Stimulated activated naive CD8-positive, alpha-beta T cell treated with anti-CD3 and anti-CD28 coated beads, Interleukin-15, amount 100 ng/mL, for 72 hours (primary cell): ENCODE results near the gene DYNLL1.
"Not testable (repeated sequence)": the region's sequence is repeated elsewhere in the genome, so short reads cannot be mapped to it uniquely, and the experiment has no call there.

ENCODE experiments used
- ATAC-seq: fragments of 150-1000 bp; cut with Tn5 transposase; 2 replicates; pipeline ENCODE4 v1.10.0; 2021; ENCODE audit warnings: mild to moderate bottlenecking, moderate library complexity
- DNase-seq, 2 donors: peaks; one replicate each; pipeline ENCODE4 v3.0.0; 2021 to 2022
- H3K27ac Mint-ChIP-seq, 2 donors: one replicate each; pipeline ENCODE4 v1.8.0; 2022; ENCODE audit warnings: mild to moderate bottlenecking in 2 of 2, mixed read lengths in 2 of 2, moderate library complexity in 2 of 2
- H3K27me3 Mint-ChIP-seq: one replicate; pipeline ENCODE4 v1.8.0; 2022; ENCODE audit warnings: mixed read lengths
- H3K4me1 Mint-ChIP-seq: one replicate; pipeline ENCODE4 v1.8.0; 2022; ENCODE audit warnings: mild to moderate bottlenecking, mixed read lengths
- H3K4me3 Mint-ChIP-seq, 2 donors: one replicate each; pipeline ENCODE4 v1.8.0; 2022; ENCODE audit warnings: mild to moderate bottlenecking in 2 of 2, mixed read lengths in 2 of 2, moderate library complexity in 1 of 2
- H3K9me3 Mint-ChIP-seq, 2 donors: one replicate each; pipeline ENCODE4 v1.8.0; 2022; ENCODE audit warnings: mixed read lengths in 2 of 2

DYNLL1 gene

GRCh38 chr12:120489018-120489417 lies 6.9 kb upstream of the DYNLL1 start:
- no peak for ATAC-seq
- DNase-seq: no peak

GRCh38 chr12:120490325-120490724 lies 5.6 kb upstream of the DYNLL1 start:
- peaks cover 7% of the 10 kb centered on the region for H3K4me1 Mint-ChIP-seq
- DNase-seq: no peak
- H3K27ac Mint-ChIP-seq: no peak overlapping the region
- ATAC-seq: no peak
- no peaks in the 10 kb centered on the region for H3K27me3 Mint-ChIP-seq
- no peak overlapping the region for H3K4me3 Mint-ChIP-seq
- no peaks in the 10 kb centered on the region for H3K9me3 Mint-ChIP-seq

More at GRCh38 chr12:120489018-120489417, 6.9 kb upstream of the DYNLL1 start:
- H3K27ac Mint-ChIP-seq: no peak overlapping the region
- no peaks in the 10 kb centered on the region for H3K4me1 Mint-ChIP-seq
- no peaks in the 10 kb centered on the region for H3K27me3 Mint-ChIP-seq
- H3K9me3 Mint-ChIP-seq: no peaks in the 10 kb centered on the region
- H3K4me3 Mint-ChIP-seq: no peak overlapping the region

GRCh38 chr12:120490833-120491512 lies 4.9 kb upstream of the DYNLL1 start:
- peaks cover 11% of the 10 kb centered on the region for H3K4me1 Mint-ChIP-seq
- H3K4me3 Mint-ChIP-seq: no peak overlapping the region
- ATAC-seq: no peak
- H3K27me3 Mint-ChIP-seq: no peaks in the 10 kb centered on the region
- no peak for DNase-seq
- H3K9me3 Mint-ChIP-seq: no peaks in the 10 kb centered on the region
- H3K27ac Mint-ChIP-seq: no peak overlapping the region

GRCh38 chr12:120495186-120495730 lies 655 bp upstream of the DYNLL1 start:
- H3K9me3 Mint-ChIP-seq: no peaks in the 10 kb centered on the region
- peak; percentile 21 for ATAC-seq
- H3K27me3 Mint-ChIP-seq: no peaks in the 10 kb centered on the region
- H3K4me1 Mint-ChIP-seq: peaks cover 31% of the 10 kb centered on the region
- DNase-seq: no peak
- H3K4me3 Mint-ChIP-seq: peak overlapping the region; percentile 87 to 91
- H3K27ac Mint-ChIP-seq: peak overlapping the region; percentile 80 to 87

- DNase-seq: peak in 1 of 2 donors; percentile 36
- Mint-ChIP-seq H3K4me3 (peak overlapping the region; percentile 87 to 91), H3K4me1 (peaks cover 31% of the 10 kb centered on the region), H3K27ac (peak overlapping the region; percentile 92 to 95), H3K27me3 (no peaks in the 10 kb centered on the region), H3K9me3 (no peaks in the 10 kb centered on the region)
- peak; percentile 53 for ATAC-seq
Measured at GRCh38 chr12:120496413-120497340, 764 bp downstream of the DYNLL1 start.

GRCh38 chr12:120497524-120498150 lies 1.7 kb downstream of the DYNLL1 start:
- Mint-ChIP-seq H3K4me1 (peaks cover 31% of the 10 kb centered on the region), H3K9me3 (no peaks in the 10 kb centered on the region), H3K27me3 (no peaks in the 10 kb centered on the region), H3K27ac (peak overlapping the region in 1 of 2 donors; percentile 93), H3K4me3 (peak overlapping the region; percentile 87 to 91)
- DNase-seq (no peak), ATAC-seq (no peak)

GRCh38 chr12:120498870-120499515 lies 3.1 kb downstream of the DYNLL1 start:
- H3K27me3 Mint-ChIP-seq: no peaks in the 10 kb centered on the region
- H3K4me3 Mint-ChIP-seq: no peak overlapping the region
- H3K9me3 Mint-ChIP-seq: no peaks in the 10 kb centered on the region
- H3K27ac Mint-ChIP-seq: no peak overlapping the region
- DNase-seq (no peak), ATAC-seq (no peak)
- peaks cover 31% of the 10 kb centered on the region for H3K4me1 Mint-ChIP-seq

- Mint-ChIP-seq H3K27me3 (no peaks in the 10 kb centered on the region), H3K4me1 (peaks cover 21% of the 10 kb centered on the region), H3K27ac (peak overlapping the region; percentile 7 to 44), H3K9me3 (no peaks in the 10 kb centered on the region), H3K4me3 (no peak overlapping the region)
- ATAC-seq (no peak), DNase-seq (no peak)
Measured at GRCh38 chr12:120500581-120500980, 4.7 kb downstream of the DYNLL1 start.

- no peak overlapping the region for H3K27ac Mint-ChIP-seq
- H3K4me3 Mint-ChIP-seq: no peak overlapping the region
- H3K4me1 Mint-ChIP-seq: no peaks in the 10 kb centered on the region
- H3K27me3 Mint-ChIP-seq: no peaks in the 10 kb centered on the region
- H3K9me3 Mint-ChIP-seq: no peaks in the 10 kb centered on the region
- ATAC-seq (no peak), DNase-seq (no peak)
Measured at GRCh38 chr12:120504587-120504986, 8.7 kb downstream of the DYNLL1 start.

GRCh38 chr12:120508537-120508936 lies 12.6 kb downstream of the DYNLL1 start:
- no peaks in the 10 kb centered on the region for H3K27me3 Mint-ChIP-seq
- no peaks in the 10 kb centered on the region for H3K4me1 Mint-ChIP-seq
- no peak overlapping the region for H3K4me3 Mint-ChIP-seq
- no peaks in the 10 kb centered on the region for H3K9me3 Mint-ChIP-seq
- no peak overlapping the region for H3K27ac Mint-ChIP-seq
- no peak for DNase-seq
- no peak for ATAC-seq

- no peaks in the 10 kb centered on the region for H3K9me3 Mint-ChIP-seq
- DNase-seq (no peak), ATAC-seq (no peak)
- H3K4me1 Mint-ChIP-seq: no peaks in the 10 kb centered on the region
- no peak overlapping the region for H3K27ac Mint-ChIP-seq
- no peak overlapping the region for H3K4me3 Mint-ChIP-seq
- no peaks in the 10 kb centered on the region for H3K27me3 Mint-ChIP-seq
Measured at GRCh38 chr12:120514002-120514401, 18.1 kb downstream of the DYNLL1 start.

GRCh38 chr12:120515496-120515895 lies 19.6 kb downstream of the DYNLL1 start:
- ATAC-seq: no peak
- no peak for DNase-seq
- H3K4me3 Mint-ChIP-seq: no peak overlapping the region
- H3K27me3 Mint-ChIP-seq: no peaks in the 10 kb centered on the region
- H3K27ac Mint-ChIP-seq: no peak overlapping the region
- H3K9me3 Mint-ChIP-seq: no peaks in the 10 kb centered on the region
- H3K4me1 Mint-ChIP-seq: no peaks in the 10 kb centered on the region

- not testable (repeated sequence) for ATAC-seq, DNase-seq, H3K27me3 Mint-ChIP-seq, H3K4me1 Mint-ChIP-seq, H3K27ac Mint-ChIP-seq, H3K9me3 Mint-ChIP-seq, H3K4me3 Mint-ChIP-seq
Measured at GRCh38 chr12:120519324-120519723, 23.4 kb downstream of the DYNLL1 start.

GRCh38 chr12:120522568-120522967 lies 26.7 kb downstream of the DYNLL1 start:
- Mint-ChIP-seq H3K27ac (no peak overlapping the region), H3K4me3 (no peak overlapping the region), H3K4me1 (peaks cover 5% of the 10 kb centered on the region), H3K9me3 (no peaks in the 10 kb centered on the region), H3K27me3 (no peaks in the 10 kb centered on the region)
- DNase-seq (no peak), ATAC-seq (no peak)

- DNase-seq: peak; percentile 77 to 87
- H3K4me1 Mint-ChIP-seq: peaks cover 26% of the 10 kb centered on the region
- no peaks in the 10 kb centered on the region for H3K9me3 Mint-ChIP-seq
- H3K27me3 Mint-ChIP-seq: no peaks in the 10 kb centered on the region
- H3K27ac Mint-ChIP-seq: peak within 1 kb of the TSS; percentile 100
- ATAC-seq: peak; percentile 98
- H3K4me3 Mint-ChIP-seq: peak within 1 kb of the TSS; percentile 99 to 100
Measured at GRCh38 chr12:120528861-120529525, 33.1 kb downstream of the DYNLL1 start, which contains the start of gene COQ5. Gene COQ5 (minus strand): TSS chr12:120529158. CDS start chr12:120529141, 17 bp downstream.
